HG03558 (cell line): ENCODE measurements around the gene PHC2.

Experiments
- ATAC-seq: cut with Tn5 transposase; IDR thresholded peaks from one replicate; pipeline ENCODE4 v1.9.1; 2021; ENCODE audit warnings: moderate number of reproducible peaks; ENCODE audit not compliant: unreplicated experiment; ENCODE audit errors: extremely low read depth

PHC2 gene

DNA sequence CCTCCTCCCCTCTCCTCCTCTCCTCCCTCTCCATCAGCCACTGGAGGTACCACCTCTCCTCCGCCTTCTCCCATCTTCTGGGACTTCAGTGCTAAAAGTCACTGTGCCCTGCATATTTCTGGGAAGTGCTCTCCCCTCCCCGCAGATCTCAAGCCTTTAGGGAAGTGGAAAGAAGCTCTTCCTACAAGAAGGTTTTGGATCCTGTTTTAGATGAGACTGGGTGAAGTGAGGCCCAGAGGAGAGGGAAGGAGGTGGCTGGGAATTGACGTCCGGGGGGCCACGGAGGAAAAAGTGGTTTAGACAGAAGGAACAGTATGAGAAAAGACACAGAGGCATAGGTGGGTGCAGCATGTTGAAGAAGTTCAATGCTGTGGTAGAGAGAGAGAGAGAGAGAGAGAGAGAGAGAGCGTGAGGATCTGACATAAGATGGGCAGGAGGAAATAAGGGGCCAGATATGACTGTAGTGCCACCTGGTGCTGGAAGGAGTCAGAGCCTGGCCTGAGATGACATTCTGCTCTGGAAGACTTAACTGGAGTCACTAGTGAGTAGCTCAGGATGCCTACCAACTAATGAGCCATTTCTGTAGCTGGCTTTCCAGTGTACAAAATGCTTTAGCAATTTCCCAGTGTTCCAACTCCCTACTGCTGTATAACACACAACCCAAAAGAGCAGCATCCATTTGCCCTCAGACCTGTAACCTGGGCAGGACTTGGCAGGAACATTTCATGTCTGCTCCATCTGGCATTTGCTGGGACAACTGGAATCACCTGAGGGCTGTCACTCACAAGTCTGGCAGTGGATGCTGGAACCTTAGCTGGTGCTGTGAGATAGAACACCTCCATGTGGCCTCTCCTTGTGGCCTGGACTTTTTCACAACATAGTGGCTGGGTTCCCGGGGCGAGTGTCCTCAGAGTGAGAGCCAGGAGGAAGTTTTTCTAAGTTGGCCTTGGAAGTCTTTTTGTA, 24.9 kb upstream of the PHC2 start:
- ATAC-seq: no peak

DNA sequence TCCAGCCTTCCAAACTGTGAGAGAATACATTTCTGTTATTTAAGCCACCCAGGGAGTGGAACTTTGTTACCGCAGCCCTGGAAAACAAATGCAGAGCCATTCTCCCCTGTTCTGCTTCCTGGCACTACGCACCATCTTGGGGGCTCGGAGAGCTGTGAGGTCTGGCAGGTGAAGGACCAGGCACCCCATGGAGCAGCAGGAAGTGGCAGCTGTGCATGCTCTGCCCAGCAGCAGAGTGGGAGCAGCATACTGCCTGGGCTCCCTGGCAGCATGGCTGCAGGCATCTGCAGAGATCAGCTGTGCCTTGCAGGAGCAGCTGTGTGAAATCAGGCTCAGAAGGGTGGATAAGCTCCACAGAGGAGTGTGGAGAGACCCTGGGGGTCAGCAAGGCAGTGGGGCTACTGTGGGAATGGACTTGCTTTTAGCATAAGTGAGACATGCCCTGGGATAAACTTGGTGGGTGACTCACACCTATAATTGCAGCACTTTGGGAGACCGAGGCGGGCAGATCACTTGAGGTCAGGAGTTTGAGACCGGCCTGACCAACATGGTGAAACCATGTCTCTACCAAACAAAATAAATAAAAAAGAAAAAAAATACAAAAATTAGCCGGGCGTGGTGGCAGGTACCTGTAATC, 23.9 kb upstream of the PHC2 start:
- ATAC-seq: no peak

DNA sequence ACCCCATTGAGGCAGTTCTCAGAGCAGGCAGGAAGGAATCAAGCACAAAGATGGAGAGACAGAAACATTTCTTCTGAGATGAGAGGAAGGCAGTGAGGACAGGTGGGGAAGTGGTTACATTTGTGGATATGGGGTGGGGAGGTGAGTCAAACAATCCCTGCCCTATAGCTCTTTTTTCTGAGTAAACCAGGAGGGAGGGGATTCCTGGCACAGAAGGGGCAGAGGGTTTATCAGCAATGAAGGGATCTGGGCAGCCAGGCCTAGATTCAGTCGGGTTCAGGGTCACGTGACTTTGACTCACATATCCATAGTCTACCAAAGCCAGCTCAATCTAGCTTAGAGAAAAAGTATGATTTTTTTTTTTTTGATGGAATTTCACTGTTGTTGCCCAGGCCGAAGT, 15.7 kb upstream of the PHC2 start:
- no peak for ATAC-seq

- no peak for ATAC-seq
These were observed 14.2 kb upstream of the PHC2 start for GRCh38 chr1:33445108-33445507.

DNA sequence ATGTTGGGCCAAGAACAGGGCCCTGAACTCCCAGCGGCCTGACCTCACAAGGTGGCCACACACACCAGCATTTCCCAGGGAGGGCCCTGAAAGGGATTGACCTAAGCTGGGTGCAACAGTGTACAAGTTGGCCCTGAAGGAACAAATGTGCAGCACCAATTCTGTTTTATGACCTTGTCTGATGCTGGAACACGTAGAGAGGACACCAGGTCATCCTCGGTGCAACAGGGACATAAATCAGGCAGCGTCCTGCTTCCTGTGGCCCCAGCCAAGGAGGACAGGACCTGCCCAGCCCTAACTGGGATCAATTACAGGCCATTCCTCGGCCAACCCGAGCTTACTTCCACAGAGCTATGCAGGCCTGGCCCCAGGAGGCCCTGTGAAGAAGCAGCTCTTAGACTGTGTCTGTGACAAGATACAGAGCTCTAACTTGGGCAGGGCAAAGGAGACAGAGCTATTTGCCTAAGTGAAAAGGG, 12.8 kb upstream of the PHC2 start:
- no peak for ATAC-seq

DNA sequence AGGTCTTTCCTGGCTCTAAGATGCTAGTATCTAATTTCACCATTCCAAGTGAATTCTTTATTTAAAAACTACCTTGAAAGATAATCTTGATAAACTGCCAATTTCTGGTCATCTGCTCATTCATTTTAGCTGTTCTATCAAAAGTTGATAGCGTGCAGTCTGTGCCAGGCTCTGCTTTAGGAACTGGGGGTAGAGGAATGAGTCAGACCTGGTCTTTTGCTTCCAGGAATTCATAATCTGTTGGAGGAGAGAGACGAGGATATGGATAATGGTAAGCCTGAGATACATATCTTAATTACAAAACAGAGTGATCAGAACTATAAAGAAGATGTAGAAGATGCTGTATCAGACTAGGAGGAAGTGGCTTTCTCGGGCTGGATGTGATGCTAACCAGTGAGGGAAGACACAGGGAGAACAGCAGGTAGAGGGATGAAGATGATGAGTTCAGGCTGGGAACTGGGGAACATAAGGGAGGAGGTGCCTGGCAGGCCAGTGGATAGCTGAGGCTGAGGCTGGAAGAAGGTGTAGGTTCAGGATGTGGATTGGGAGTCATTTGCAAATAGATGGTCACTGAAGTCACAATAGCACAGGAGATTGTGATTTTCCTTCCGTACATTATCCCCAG, 12.3 kb upstream of the PHC2 start:
- no peak for ATAC-seq

DNA sequence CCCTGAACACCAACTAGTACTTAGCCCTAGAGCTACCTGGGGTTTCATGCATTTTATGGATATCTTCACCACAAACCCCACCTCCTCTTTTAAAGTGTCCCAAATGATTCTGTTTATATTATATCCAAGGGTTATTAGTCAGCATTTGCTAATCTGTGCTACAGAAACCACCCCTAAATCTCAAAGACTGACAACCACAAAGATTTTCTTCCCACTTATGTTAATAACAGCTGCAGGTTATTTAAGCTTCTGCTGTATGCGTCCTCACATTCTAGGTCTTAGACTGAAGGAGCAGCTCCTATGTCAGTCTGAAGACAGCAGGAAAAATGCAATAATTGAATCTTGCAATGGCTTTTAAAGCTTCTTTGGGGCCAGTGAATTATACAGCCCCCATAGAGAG, 11.2 kb upstream of the PHC2 start:
- no peak for ATAC-seq

DNA sequence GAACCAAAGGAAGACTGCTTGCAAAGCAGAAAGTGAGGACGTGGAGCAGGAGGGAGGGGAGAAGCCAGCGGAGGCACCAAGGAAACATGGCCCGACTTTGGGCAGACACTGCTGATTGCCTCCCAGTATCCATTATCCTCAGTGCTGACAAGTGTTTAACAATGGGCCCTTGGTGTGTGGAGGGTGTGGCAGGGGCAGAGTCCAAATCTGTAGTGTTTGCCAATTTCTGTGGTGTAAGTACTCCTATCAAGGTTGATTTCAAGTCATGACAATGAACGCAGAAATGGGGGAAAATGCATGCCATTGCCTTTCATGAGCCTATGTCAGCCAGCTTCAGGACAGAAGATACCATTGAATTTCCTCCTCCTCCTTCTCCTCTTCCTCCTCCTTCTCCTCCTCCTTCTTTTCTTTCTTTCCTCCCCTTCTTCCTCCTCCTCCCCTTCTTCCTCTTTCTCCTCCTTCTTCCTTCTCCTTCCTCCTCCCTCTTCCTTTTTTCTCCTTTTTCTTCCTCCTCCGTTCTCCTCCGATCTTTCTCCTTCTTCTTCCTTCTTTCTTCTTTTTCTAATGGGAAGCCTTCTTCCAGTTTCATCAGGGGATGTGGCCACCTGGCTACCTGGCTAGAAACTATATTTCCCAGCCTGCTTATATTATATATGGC, 10.3 kb upstream of the PHC2 start:
- no peak for ATAC-seq

- ATAC-seq: no peak
These were observed 8.8 kb upstream of the PHC2 start for GRCh38 chr1:33439662-33440061.

DNA sequence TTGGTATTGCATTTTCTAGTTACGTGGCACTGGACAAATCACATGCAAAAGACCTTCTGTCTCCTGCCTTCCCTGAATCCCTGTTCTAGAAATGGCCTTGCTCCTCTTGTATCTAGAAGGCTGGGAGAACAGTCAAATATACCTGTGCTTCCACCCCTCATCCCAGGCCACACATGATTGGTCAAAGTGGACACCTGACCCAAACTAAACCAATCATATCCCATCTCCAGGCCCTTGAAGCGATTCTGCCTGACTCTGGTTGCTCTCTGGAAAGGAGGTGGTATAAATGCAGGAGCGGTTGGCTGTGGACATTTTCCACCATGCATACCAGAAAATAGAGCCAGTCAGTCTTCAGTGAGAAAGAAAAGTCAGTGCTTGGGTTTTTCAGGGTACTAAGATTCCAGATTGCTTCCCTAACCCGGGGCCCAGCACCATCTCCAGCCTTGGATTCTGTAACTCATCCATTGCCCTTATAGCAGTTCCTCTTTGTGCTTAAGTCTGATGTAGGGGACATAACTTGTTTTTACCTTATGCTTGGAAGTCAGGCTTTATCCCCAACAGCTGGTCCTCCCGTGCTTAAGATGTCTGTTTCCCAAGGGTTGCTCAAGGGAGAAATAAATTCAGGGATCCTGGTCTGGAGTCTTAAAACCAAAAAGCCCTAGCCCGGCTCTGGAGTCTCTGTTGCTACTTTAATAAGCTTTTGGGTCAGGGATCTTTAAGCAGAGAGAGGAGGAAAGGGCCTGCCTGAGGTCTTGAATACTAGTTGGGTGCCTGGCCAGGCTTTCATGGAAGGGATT, 7.7 kb upstream of the PHC2 start:
- ATAC-seq: no peak

DNA sequence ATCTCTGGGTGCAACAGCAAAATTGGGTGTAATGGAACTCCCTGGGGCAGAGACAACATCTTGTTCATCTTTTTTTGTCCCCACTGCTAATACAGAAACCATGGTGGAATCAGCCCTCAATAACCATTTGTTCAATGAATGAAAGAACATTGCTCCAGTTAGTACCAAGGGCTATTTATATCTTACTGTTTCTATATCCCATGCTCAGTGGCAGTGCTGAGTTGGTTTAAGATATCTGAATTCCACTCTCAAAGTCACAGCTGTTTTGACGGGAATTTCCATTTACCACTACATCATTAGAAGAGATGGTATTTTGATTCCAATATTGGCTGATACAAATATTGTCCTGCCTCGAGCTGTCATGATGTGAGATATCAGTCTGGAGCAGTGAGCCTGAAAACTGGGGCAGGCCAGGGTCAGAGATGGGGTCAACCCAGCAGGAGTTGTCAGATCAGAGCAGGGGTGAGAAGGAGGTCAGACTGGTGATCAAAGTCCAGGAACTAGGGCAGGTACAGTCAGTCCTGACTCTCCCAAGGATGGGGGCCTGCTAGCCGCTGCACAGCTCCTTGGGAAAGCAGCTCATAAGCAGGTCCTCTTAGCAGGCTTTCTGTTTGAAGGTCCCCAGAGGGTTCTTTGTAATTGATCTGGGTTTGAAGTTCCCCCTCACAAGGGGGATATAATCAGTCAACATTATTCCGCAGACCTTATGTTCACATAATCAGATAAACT, 5.8 kb upstream of the PHC2 start:
- ATAC-seq: no peak

DNA sequence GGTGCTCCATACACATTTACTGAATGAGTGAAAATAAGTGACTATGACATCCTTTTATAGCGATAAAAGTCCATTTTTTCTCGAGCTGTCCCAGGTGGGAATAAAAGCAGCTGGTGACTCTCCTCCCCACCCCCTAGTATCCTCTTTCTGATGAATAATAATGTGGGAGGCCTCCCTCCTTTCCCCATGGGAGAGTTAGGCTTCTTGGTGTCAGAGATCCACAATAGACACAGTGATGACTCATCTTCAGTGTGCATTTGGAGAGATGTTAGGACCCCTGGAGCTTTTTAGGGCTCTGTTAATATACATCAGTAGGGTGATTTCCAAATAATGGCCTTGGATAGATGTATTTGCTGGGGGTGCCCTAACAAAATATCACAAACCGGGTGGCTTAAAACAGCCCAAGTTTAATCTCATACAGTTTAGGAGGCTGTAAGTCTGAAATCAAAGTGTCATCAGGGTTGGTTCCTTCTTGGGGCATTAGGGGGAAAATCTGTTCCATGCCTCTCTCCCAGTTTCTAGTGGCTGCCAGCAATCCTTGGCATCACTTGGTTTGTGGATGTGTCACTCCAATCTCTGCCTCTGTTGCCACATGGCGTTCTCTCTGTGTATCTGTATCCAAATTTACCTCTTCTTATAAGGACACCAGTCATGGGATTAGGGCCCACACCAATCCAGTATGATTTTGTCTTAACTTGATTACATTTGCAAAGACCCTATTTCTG, 4.4 kb upstream of the PHC2 start:
- no peak for ATAC-seq

- ATAC-seq: no peak
These were observed 3.5 kb upstream of the PHC2 start for GRCh38 chr1:33434363-33434750.

DNA sequence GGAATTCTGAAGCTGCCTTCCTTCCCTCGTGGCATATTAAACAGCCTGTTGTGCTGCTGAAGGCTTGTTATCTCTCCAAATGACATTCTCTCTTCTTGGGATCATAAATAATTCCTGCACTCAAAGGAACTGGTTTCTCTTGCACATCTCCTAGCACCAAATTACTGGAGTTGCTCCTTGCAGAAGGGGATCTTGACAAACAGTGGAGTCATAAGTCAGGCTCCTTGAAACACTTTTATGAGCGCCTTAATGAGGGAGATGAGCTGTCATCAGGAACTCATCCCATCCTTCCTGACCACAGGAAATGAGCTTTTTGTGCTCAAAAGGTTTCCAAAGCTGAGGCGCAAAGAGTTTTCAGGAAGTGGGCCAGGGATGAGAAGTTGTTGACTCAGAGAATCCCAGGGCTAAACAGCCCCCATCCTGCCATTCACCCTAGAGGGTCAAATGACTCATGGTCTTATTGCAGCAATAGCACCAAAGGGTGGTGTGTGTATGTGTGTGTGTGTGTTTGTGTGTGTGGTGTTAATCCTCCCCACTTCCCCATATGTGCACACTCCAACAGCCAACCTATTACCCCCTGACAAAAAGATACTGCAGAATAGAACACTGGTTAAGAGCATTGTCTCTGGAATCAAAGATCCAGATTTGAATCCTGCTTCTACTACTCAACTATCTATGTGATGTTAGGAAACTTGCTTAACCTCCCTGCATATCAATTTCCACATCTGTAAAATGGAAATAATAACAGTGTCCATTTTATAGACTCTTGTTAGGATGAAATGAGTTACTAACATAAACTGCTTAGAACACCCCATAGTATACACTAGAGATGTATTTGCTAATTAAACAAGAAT, 2.8 kb upstream of the PHC2 start:
- ATAC-seq: no peak

GRCh38 chr1:33429856-33430691, 821 bp downstream of the PHC2 start:
- no peak for ATAC-seq

- no peak for ATAC-seq
These were observed 1.6 kb downstream of the PHC2 start for GRCh38 chr1:33429332-33429731.

- ATAC-seq: no peak
These were observed 2.2 kb downstream of the PHC2 start for GRCh38 chr1:33428661-33429060.
